SKM-1 (cell line): Measurements from ENCODE around the gene DCDC2C.

Experiments
- DNase-seq: peaks from one replicate; lab custom pipeline; 2025; ENCODE audit not compliant: unreplicated experiment; lab: John Stamatoyannopoulos, UW

The DCDC2C gene

DNA sequence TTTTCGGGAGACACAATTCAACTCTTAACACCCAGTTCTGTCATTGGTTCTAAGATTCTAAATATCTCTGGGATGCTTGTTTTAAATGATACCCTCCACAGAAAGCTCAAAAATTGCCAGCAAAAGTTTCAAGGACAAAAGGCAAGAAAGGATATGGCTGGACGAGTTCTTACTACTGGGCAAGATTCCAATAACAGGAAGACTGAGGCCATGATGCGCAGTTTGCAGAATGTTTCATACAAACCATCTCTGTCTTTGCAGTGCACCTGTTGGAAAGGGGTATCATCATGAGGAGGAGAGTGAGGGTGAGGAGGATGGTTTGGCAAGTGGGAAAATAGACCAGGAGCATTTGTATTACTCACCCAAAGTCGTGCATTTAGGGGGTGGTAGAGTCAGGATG, 172.8 kb downstream of the DCDC2C start:
- DNase-seq = no peak

DNA sequence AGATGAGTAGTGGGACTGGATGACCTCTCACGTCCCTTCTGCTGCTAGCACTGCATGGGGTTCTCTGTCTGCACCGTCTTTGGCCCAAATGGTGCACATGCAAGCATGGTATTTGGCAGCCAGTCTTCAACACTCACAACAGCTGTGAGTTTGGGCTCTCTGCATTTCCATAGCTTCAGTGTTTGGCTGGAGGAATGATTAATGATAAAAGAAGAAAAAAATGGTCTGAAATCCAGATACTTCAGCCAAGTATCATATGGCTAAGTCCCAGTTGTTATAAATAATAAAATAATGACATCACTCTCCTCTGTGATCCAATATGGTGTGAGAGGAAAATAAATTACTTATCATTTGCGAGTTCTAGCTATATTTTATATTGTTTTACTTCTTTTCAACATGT, 173.3 kb downstream of the DCDC2C start:
- DNase-seq = no peak

DNA sequence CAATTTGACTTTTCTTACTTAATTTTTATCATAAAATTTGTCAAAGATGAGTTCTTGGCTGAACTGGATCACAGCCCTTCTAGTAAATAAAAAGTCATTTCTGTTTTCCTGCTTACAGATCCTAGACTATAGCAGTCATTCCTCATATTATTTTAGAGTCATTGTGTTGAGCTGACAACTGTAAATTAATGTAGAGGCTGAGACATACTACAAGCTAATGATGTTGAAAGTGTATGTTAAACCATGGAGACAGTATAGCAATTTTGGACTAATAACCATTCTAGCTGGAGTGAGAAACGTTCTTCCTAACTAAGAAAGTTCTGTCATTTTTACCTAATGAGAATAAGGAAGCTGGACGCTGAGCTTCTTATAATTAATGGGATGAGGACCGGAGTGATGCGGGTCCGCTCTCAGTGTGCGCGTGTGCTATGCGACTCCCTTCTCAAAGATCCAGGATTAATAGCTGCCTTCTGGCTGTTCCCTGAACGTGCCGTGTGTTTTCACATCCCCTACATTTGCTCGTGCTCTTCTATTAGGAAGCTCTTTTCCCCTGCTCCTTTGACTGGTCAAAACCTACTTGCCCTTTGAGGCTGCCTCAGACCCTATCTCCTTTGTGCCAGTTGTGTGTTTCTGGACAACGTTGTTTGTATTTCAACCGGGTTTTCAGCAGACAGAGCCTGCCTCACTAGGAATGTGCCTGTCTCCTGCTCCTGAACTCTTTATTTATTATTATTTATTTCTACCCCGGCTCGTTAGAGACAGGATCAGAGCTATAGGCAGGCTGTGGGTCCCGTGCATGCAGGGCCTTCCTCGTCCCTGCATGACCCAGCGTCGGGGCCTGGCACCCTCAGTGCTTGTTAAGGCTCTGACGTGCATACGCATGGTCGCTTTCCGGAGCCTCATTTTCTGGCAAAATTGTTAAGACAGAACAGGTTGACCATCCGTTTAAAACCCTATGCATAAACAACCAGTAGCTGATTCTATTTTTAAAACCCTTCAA, 182.6 kb downstream of the DCDC2C start:
- DNase-seq = no peak

GRCh38 chr2:3895021-3895420, 191.6 kb downstream of the DCDC2C start:
- DNase-seq = no peak
